ENCODE measurements around the gene ZMAT2. TPM values are rescaled to one million over a fixed set of nuclear protein-coding genes. Genes with fewer than 3 reads are reported as not detected.
"Not testable (repeated sequence)": the region's sequence is repeated elsewhere in the genome, so short reads cannot be mapped to it uniquely, and the experiment has no call there.

ZMAT2 gene
- total and polyA plus RNA-seq, 12 donors, result 24.6 to 122 (median 51.6) TPM

GRCh38 chr5:140664030-140664358, 36.3 kb upstream of the ZMAT2 start:
- no peak for TF ChIP-seq POLR2A (IDR thresholded peaks at IDR 0.05)
- no peak for TF ChIP-seq CTCF (IDR thresholded peaks at IDR 0.05)
- Histone ChIP-seq H3K27ac (peak overlapping the region; percentile 57 to 98 (median 92)), H3K4me1 (replicated peaks in 1 of 2) (peaks cover 10 to 21% of the 10 kb centered on the region in 2 donors), H3K27me3 (no peaks in the 10 kb centered on the region), H3K36me3 (replicated peaks in 1 of 2) (peaks cover 0 to 58% of the 10 kb centered on the region in 2 donors), H3K9me3 (replicated peaks in 1 of 3) (no peaks in the 10 kb centered on the region), H3K4me3 (peak overlapping the region; percentile 57 to 92 (median 74))
- DNase-seq, result no peak
- intact Hi-C loops (cut with DNase I), result no loop called here
- 6 to 32% (median 9%) methylated on average over 18 of the region's 18 CpGs for WGBS, 4 donors

- WGBS, 4 donors, result 0% methylated on average over 25 to 54 of the region's 54 CpGs
- peaks cover 10 to 21% of the 10 kb centered on the region in 2 donors for H3K4me1 ChIP-seq (replicated peaks in 1 of 2)
- TF ChIP-seq POLR2A (IDR thresholded peaks at IDR 0.05), result peak; percentile 34 to 77
- TF ChIP-seq CTCF (IDR thresholded peaks at IDR 0.05), result no peak
- peaks cover 0 to 58% of the 10 kb centered on the region in 2 donors for H3K36me3 ChIP-seq (replicated peaks in 1 of 2)
- no peaks in the 10 kb centered on the region for H3K9me3 ChIP-seq (replicated peaks in 1 of 3)
- intact Hi-C loops (cut with DNase I), result no loop called here
- peak within 1 kb of the TSS; percentile 57 to 98 (median 92) for H3K27ac ChIP-seq
- no peaks in the 10 kb centered on the region for H3K27me3 ChIP-seq
- peak; percentile 95 to 98 (median 97) for DNase-seq
- peak within 1 kb of the TSS; percentile 57 to 92 (median 74) for H3K4me3 ChIP-seq
Measured at GRCh38 chr5:140664359-140665119, 35.7 kb upstream of the ZMAT2 start, which contains the start of gene WDR55. Gene WDR55 (plus strand): TSS chr5:140664904. CDS start chr5:140664913, 9 bp downstream.

GRCh38 chr5:140671035-140671434, 29.2 kb upstream of the ZMAT2 start:
- 91 to 94% methylated on average over 3 to 4 of the region's 4 CpGs; no CpG with 5 or more reads in 2 of the 4 donors for WGBS, 4 donors
- H3K4me1 ChIP-seq (replicated peaks in 1 of 2); H3K9me3 ChIP-seq (replicated peaks in 1 of 3); H3K27ac ChIP-seq; H3K27me3 ChIP-seq; H3K4me3 ChIP-seq; intact Hi-C loops (cut with DNase I); DNase-seq: not testable (repeated sequence)
- H3K36me3 ChIP-seq (replicated peaks in 1 of 2), result peaks cover 0 to 62% of the 10 kb centered on the region in 2 donors

- Histone ChIP-seq H3K9me3 (replicated peaks in 1 of 3) (no peaks in the 10 kb centered on the region), H3K36me3 (replicated peaks in 1 of 2) (peaks cover 0 to 68% of the 10 kb centered on the region in 2 donors), H3K4me3 (no peak overlapping the region), H3K27ac (no peak overlapping the region), H3K4me1 (replicated peaks in 1 of 2) (peaks cover 0 to 1% of the 10 kb centered on the region in 2 donors), H3K27me3 (no peaks in the 10 kb centered on the region)
- WGBS, 4 donors, result 93 to 100% (median 96%) methylated on average over 1 to 6 of the region's 7 CpGs
- intact Hi-C loops (cut with DNase I), result no loop called here
- TF ChIP-seq CTCF (IDR thresholded peaks at IDR 0.05), result no peak
- TF ChIP-seq POLR2A (IDR thresholded peaks at IDR 0.05), result no peak
- no peak for DNase-seq
Measured at GRCh38 chr5:140671472-140672125, 28.6 kb upstream of the ZMAT2 start.

All from adrenal gland (tissue), 12 donors.